Measurements from ENCODE around the gene CHRM4.
"Not testable (repeated sequence)": the region's sequence is repeated elsewhere in the genome, so short reads cannot be mapped to it uniquely, and the experiment has no call there.

The CHRM4 gene

DNA sequence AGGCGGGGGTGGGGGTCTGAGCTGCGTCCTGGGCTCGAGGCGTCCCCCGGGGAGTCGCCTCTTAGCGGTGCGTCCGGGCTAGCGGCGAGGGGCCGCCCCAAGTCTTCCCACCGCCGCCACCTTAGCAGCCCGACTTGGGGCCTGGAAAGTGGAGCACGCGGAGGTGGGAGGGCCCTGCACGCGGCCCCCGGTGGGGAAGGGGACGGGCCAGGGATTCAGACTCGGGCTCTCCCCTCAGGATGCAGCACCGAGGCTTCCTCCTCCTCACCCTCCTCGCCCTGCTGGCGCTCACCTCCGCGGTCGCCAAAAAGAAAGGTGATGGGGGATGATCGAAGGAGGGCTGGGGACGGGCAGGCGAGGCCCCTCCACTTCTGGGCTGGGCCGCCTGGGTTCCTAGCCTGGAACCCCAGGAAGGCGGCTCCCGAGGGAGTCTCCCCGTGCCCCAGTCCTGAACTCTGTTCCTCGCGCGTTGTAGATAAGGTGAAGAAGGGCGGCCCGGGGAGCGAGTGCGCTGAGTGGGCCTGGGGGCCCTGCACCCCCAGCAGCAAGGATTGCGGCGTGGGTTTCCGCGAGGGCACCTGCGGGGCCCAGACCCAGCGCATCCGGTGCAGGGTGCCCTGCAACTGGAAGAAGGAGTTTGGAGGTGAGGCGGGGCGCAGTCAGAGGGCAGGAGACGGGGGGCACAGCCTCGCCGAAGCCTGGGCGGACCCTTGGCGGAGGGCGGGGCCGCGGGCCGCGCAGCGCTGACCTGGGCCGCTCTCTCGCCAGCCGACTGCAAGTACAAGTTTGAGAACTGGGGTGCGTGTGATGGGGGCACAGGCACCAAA is 9.5 kb downstream of the CHRM4 start:
- peak; percentile 28 for DNase-seq

DNA sequence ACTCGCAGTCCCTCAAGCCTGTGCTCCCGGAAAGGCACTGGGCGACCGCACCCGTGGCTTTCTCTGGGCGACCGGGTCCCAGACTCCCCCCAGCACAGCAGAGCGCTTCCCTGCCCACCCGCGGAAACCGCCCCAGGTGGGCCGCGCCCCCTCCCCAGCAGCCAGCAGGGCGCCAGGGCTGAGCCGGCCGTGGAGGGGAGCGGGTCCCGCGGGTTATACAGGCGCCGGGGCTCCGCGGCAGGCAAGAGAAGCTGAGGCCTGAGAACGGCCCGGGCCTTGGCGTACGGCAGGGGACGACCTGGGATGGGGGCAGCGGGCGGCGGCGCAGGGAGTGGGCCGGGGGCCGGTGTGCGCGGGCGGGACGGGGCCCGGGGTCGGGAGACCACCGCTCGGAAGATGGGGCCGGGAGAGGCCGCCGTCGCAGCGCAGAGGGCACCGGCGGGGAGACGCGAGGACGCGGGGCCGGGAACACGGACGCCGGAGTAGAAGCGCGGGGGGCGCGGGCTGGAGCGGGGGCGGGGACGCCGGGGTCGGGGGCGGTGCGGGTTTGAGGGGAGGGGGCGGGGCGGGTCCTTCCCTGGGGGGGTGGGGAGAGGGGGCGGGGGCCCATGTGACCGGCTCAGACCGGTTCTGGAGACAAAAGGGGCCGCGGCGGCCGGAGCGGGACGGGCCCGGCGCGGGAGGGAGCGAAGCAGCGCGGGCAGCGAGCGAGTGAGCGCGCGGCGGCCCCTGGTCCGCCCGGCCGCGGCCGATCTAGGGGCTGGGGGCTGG is 10.3 kb downstream of the CHRM4 start, which contains the start of gene MDK:
TSS of gene MDK (plus strand) at position 622 of the 771 bp plus-strand sequence. CDS start 389 bp downstream, outside the sequence.
- peak; percentile 39 for DNase-seq

DNA sequence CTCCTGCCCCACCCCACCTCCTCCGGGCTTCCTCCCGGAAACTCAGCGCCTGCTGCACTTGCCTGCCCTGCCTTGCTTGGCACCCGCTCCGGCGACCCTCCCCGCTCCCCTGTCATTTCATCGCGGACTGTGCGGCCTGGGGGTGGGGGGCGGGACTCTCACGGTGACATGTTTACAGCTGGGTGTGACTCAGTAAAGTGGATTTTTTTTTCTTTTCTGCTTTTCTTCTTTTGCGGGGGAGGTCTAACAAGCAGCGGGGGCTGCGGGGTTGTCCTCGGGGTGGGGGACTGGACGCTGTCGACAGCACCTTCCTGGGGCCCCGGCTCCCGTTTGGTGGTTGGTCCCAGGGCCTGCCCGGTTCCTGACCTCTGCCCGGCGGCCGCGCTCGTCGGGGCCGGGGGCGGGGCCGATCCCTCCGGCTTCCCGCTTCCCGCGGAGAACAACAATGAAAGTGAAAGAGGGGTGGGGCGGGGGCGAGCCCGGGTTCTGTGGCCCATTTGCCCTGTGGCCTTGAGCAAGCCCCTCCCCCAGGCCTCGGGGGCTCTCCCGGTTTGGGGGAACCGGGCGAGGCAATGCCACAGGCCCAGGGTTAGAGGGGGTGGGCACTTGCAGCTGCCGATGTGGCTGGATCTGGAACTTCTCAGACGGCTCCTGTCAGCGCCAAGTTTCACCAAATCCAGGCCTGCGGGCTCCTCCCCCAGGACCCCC is 11.1 kb downstream of the CHRM4 start:
- peak; percentile 38 for DNase-seq

DNA sequence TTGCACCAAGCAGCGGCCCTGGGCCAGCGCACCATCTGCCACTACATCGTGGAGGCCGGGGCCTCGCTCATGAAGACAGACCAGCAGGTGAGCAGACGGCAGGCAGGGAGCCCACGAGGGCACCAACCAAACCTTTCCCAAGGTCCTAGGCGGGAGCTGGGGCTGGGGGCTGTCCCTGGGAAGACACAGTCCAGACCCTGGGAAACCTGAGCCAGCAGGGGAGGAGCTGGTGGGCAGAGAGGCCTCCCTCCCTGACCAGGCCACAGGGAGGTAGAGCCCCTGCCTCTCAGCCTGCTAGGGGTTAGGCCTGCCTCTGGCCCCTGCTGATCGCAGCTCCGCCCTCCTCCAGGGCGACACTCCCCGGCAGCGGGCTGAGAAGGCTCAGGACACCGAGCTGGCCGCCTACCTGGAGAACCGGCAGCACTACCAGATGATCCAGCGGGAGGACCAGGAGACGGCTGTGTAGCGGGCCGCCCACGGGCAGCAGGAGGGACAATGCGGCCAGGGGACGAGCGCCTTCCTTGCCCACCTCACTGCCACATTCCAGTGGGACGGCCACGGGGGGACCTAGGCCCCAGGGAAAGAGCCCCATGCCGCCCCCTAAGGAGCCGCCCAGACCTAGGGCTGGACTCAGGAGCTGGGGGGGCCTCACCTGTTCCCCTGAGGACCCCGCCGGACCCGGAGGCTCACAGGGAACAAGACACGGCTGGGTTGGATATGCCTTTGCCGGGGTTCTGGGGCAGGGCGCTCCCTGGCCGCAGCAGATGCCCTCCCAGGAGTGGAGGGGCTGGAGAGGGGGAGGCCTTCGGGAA is 11.9 kb downstream of the CHRM4 start:
- DNase-seq = not testable (repeated sequence)

DNA sequence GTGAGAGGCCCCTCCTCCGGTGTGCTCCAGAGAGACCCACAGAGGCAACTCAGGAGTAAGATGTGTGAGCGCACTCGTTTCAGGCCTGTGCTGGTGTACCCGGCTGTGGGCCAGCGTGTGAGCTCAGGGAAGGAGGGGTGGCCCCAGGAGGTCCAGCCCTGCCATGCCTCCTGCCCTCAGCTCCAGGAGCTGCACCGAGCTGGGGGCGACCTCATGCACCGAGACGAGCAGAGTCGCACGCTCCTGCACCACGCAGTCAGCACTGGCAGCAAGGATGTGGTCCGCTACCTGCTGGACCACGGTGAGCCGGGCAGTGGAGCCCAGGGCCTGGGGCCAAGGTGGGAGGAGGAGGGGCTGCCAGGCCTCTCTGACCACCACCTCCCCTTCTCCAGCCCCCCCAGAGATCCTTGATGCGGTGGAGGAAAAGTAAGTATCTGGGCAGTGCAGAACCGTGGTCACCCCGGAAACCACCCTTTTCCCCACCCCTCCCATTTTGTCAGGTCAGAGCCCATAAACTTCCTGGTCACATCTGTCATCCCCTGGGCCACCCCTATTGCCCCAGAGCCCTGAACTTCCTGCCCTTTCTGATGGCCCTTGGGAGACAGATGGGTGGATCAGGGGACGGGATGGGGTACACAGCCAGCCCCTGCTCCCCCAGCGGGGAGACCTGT is 12.6 kb downstream of the CHRM4 start:
- DNase-seq = no peak

DNA sequence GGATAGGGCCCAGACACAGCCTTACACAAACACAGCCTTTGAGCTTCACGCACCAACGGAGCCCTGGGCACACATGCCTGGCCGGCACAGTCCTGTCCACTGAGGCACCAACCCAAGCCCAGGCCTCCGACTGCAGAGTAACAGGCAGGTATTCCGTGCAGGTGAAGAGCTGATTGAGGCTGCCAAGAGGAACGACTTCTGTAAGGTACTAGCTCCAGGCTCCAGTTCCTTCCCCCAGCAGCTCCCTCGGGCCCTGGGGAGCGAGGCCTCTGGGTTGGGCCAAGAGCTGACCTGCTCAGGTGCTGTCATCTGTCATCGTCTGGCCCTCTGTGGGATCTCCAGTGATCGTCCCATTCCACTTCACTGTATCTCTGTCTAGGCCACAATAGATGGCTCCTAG is 13.3 kb downstream of the CHRM4 start:
- no peak for DNase-seq

DNA sequence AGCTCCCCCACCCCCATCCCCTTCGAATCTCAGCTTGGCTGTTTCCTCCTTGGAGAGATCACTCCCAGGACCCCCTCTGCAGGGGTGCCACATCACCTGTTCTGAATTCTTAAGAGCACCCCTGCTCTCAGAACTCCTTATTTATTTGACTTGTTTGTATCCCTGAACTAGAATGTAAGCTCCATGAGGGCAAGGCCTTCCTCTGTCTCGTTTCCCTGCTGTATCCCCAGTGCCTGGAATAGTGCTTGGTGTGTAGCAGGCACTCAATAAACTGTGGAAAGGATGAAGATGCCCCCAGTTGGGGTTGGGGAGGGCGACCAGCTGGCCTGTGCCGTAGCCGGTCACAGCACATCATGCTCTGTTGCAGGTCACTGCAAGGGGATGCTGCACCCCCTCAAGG is 13.7 kb downstream of the CHRM4 start:
- no peak for DNase-seq

DNA sequence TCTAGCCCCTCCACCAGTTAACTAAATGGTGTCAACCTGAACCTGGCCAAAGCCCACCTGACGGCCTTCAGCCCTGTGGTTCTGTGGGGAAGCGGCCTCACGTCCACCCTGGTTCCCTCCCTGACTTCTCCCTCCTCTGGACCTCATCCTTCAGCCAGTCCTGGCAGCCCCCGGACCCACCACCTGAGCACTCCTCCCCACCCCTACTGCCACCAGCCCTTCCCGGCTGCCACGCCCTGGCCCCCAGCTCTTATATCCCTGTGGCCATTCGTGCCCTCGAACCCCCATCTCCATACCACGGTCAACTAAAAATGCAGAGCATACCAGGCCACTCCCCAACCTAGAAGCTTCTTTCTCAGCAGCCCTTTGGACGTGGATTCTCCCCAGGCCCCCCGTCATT is 14.3 kb downstream of the CHRM4 start:
- no peak for DNase-seq

DNA sequence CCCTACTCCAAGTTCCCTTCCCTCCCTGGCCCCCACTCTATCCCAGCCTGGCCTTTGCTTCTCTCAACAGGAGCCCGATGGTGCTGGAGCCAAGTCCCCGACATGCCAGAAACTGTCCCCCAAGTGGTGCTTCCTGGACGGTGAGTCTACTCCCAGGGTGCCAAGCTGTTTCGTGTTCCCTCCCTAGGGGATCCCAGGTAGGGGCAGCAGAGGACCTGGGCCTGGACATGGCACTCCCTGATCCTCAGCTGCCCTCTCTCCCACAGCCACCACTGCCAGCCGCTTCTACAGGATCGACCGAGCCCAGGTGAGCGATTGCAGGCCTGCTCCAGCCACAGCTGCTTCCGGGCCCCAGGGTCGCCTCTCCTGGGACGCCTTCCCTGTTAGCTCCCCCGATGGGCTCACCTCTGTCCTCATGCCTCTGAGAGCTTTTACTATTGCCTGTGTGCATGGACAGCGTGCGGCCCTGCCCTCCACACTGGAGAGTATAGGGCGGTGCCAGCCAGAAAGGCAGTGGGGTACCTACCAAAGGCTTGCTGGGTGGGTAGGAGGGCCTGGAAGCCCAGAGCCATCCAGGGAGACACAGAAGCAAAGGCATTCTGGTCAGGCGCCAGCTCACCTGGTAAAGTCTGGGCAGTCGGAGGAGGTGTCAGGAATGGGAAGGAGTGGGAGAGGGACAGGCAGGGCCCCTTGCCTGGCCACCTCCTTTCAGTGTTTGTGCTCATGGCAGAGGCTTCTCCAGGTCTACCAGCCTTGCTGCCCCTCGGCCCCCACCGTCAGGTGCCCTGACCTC is 15.1 kb downstream of the CHRM4 start:
- DNase-seq = no peak

DNA sequence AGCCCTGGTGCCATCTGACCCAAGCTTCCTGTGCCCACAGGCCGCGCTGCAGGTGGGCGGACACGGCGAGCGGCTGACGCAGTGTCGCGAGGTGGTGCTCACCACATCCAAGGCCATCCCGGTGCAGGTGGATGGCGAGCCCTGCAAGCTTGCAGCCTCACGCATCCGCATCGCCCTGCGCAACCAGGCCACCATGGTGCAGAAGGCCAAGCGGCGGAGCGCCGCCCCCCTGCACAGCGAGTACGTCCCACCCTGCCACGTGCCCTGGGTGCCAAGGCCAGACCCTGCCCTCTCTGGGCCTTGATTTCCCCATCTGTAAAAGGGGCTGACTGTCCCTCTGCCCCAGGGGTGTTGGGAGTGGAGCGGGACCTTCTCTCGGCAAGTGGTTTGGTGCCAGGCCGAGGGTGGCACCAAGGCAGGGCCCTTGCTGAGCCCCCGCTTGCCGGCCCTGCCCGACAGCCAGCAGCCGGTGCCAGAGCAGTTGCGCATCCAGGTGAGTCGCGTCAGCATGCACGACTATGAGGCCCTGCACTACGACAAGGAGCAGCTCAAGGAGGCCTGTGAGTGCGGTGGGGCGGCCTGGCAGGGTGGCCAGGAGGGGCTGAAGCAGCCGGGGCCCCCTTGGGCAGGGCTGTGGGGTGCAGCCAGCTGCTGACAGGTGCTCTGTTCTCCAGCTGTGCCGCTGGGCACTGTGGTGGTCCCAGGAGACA is 16.0 kb downstream of the CHRM4 start:
- DNase-seq = no peak

DNA sequence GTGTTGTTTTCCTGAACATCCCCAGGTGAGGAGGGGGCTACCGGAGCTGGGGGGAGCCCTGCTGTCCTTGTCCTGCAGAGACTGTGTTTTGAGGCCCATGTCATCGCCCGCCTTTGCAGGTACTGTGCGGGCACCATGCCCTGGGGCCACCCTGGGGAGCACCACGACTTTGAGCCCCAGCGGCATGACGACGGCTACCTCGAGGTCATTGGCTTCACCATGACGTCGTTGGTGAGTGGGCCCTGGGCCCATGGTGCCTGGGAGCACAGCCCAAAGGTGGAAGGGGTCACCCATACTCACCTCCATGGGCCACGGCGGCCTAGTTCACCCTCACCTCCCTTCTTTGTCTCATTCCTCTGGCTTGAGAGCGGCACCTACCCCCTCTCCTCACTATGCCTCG is 16.8 kb downstream of the CHRM4 start:
- no peak for DNase-seq

DNA sequence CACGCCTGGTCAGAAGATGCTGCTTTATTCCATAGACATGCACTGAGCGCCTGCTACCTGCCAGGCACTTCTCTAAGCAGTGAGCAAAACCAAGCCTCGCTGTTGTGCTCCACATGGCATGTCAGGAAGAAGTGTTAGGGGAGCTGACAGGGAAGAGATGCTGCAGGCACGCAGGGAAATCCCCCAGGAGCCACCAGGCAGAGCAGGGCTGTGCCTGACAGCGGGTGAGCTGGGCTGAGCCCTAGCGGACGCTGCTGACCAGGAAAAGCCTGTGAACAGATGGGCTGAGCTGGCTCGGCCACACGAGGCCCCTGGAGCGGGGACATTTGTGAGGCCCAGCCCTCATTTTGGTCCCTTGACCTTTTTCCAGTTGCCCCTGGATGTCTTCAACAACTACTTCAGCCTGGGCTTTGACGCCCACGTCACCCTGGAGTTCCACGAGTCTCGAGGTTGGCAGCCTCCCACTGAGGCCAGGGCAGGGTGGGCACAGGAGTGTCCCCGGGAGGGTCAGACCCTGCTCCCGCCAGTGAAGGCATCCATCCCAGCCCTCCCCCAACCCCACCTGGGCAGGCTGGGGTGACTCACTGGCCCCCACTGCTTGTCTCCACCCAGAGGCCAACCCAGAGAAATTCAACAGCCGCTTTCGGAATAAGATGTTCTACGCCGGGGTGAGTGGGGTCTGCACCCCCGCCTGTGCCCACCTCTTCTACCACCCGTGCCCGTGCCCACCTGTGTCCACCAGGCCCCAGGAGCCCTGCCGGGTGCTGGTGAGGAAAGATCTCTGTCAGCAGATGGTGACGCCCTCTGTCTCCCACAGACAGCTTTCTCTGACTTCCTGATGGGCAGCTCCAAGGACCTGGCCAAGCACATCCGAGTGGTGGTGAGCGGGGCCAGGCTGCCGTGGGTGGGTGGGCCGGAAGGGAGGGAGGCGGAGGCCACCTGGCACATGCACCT is 17.5 kb downstream of the CHRM4 start:
- no peak for DNase-seq

DNA sequence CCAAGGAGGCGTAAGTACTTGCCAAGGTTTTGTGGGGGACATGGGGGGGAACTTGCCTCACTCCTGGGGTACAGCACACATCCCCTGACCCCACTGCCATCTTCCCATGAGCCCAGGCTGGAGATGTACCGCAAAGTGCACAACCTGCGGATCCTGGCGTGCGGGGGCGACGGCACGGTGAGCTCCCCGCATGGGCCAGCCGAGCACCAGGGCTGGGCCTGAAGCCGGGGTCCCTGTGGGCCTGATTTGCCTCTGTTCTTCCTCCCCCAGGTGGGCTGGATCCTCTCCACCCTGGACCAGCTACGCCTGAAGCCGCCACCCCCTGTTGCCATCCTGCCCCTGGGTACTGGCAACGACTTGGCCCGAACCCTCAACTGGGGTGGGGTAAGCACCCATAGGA is 19.1 kb downstream of the CHRM4 start:
- DNase-seq = not testable (repeated sequence)

DNA sequence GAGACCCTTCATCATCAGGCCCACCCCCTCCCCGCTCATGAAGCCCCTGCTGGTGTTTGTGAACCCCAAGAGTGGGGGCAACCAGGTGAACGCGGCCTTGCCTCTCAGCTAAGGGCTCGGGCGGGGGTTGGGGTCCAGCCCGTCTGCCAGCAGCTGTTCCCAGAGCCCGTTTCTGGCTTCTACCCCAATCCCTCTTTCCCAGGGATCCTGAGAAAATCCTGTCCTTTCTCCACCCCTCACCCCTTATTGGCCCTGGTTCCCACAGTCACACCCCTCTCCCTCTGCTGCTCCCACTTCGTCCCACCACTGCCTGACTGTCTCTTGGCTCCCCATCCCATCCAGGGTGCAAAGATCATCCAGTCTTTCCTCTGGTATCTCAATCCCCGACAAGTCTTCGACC is 19.5 kb downstream of the CHRM4 start:
- DNase-seq = no peak

DNA sequence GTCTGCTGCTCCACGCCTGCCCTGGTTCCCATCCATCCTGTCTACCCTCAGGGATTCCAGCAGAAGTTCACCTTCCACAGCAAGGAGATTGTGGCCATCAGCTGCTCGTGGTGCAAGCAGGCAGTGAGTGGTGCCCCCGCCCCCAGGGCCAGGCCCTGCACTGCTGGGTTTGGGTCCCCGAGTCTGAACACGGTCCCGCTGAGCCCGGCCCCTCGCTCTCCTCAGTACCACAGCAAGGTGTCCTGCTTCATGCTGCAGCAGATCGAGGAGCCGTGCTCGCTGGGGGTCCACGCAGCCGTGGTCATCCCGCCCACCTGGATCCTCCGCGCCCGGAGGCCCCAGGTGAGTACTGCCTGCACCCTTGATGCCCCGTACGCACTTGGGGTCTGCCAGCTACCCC is 20.3 kb downstream of the CHRM4 start:
- not testable (repeated sequence) for DNase-seq

DNA sequence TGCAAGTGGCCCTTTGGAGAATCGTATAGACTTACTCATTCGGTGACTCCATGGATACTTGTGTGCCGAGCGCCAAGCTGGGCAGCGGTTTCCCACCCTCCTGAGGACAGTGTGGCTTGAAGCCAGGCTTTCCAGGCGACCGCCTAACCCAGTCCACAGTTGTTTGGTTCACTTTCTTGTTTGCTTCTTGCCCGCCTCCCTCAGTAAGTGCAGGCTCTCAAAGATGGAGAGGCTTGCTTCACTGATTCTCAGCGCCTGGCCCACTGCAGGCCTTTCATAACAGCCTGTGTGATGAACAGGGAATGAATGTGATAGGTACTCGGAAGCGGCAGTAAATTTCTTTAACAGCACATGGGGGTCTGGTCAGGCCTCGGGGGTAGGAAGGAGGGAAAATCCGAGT is 21.3 kb downstream of the CHRM4 start:
- no peak for DNase-seq

DNA sequence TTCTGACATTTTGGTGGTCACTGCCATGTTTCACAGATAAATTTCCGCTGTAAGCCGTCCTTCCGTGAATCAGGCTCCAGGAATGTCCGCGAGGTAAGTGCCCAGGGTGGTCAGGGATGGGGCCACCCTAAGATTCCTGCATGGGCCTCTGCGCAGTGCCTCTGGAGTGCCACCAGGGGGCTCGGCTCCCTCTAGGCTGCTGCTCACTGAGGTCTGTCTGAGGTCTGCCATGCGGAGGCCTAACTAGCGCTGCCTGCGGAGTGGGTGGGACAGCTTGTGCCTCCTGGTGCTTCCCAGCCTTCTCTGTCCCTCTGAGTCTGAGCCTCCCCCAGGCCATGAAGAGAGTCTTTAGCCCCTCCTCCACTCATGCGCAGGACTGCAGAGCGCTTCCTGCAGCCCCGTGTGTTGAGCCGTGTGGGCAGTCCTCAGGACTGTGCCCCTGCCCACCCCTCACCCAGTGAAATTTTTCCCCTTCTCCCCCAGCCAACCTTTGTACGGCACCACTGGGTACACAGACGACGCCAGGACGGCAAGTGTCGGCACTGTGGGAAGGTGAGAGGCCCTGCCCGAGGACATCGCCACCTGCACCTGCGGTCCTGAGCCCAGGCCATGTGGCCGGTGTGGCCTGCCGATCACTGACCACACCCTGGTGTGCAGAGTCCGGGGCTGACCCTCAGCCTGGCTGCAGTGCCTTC is 22.0 kb downstream of the CHRM4 start:
- peak; percentile 30 for DNase-seq

DNA sequence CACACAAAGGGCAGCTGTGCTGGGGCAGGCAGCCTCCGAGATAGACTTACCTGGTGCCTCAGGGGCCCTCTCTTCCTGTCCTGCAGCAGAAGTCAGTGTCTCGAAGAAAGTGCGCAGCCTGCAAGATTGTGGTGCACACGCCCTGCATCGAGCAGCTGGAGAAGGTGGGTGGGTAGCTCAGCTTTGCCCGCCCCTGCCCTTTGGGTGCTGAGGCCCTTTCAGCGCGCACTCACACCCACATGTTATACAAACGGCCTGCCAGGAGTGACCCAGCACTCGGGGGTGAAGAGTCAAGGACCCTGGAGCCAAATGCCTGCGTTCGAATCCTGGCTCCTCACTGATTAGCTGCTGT is 23.7 kb downstream of the CHRM4 start:
- DNase-seq = no peak

Measured in NCI-H2171 (cell line).